Stimulated activated CD8-positive, alpha-beta memory T cell treated with anti-CD3 and anti-CD28 coated beads, Interleukin-4, amount 100 ng/mL, for 1 hour (primary cell): ENCODE measurements around the gene CMTM5.
"Not testable (repeated sequence)": the region's sequence is repeated elsewhere in the genome, so short reads cannot be mapped to it uniquely, and the experiment has no call there.

Experiments used
- DNase-seq, 2 donors: peaks; one replicate each; pipeline ENCODE4 v3.0.0-alpha.2; 2020; ENCODE audit warnings: low read depth in 2 of 2, low spot score in 1 of 2

CMTM5 gene

DNA sequence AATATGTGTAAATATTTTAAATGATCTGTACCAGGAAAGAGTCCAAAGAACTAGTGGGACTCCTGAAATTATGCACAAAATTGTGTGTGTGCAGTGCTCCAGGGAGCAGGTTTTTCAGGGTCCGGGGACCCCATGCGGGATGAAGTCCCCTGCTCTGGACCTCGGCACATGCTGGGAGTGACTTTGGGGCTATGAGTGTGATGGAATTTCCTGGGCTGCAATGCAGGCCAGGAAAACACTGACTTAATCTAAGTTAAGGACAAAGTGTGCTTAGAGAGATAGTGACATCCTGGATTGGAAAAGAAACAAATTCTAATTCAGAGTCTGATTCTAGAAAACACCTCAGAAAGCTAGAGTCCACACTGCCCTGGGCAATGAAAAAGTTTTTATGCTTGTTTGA lies 37.4 kb downstream of the CMTM5 start:
- DNase-seq = no peak

DNA sequence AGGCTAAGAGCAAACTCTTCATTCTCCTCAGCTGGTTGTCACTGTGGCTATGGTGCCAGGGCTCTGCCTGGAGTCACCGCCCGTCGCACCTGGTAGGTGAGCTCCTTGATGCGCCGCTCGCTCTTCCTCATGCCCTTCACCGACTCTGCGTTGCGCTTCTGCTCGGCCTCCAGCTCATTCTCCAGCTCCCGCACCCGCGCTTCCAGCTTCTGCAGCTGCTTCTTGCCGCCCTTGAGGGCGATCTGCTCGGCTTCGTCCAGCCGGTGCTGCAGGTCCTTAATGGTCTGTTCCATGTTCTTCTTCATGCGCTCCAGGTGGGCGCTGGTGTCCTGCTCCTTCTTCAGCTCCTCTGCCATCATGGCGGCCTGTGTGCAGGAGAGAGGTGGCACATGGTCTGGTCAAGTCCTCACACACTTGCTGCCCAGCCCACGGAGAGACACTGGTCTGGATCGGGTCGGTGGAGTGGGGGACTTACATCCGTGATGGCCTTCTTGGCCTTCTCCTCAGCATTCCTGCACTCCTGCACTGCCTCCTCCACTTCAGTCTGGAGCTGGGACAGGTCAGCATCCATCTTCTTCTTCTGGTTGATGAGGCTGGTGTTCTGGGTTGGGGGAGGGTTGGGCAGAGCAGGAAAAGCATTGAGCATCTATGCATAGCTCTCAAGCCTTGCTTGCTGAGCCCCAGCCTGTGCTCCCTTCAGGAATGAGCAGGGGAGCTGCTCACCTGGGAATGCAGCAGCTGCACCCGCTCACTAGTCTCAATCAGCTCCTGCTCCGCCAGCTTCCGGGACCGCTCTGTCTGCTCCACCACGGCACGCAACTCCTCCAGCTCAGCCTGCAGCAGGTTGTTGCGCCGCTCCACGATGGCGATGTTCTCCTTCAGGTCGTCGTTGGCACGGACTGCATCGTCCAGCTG lies 38.3 kb downstream of the CMTM5 start:
- DNase-seq = no peak

GRCh38 chr14:23415821-23416778 lies 39.3 kb downstream of the CMTM5 start:
- DNase-seq = no peak

GRCh38 chr14:23416801-23417200 lies 40.0 kb downstream of the CMTM5 start:
- no peak for DNase-seq

- not testable (repeated sequence) for DNase-seq
Measured at GRCh38 chr14:23417269-23417668, 40.4 kb downstream of the CMTM5 start.

DNA sequence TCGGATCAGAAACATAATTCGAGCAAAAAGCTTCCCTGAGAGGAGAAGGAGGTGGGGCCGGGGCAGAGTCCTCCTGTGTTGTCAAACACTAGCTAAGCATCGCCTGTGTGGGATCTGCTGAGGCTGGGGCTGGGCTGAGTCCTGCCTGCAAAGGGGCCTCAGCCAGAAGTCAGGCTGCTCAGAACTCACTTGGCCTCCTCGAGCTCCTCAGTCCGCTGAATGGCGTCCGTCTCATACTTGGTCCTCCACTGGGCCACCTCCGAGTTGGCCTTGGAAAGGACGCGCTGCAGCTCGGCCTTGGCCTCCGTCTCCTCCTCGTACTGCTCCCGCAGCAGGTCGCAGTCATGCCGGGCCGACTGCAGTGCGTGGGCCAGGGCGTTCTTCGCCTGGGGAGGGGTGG lies 41.2 kb downstream of the CMTM5 start:
- no peak for DNase-seq

- DNase-seq = not testable (repeated sequence)
Measured at GRCh38 chr14:23419646-23420045, 42.8 kb downstream of the CMTM5 start.

DNA sequence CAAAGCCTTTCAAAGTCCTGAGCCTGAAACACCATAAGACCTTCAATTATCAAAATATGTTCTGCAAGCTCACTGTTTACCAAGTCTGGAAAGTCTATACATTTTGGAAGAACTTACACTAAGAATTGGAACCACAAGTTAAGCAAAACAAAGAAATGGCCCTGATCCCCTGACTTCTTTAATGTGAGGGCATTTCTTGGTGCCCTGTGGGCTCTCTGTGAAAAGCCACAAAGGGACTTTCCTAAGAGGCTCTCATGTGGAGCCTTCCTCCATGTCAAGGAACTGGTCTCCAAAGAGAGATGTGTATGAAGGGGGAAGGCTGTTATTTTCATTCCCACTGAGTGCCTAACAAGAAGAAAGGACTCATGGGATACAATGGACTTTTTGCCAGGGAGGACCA lies 44.7 kb downstream of the CMTM5 start:
- no peak for DNase-seq

DNA sequence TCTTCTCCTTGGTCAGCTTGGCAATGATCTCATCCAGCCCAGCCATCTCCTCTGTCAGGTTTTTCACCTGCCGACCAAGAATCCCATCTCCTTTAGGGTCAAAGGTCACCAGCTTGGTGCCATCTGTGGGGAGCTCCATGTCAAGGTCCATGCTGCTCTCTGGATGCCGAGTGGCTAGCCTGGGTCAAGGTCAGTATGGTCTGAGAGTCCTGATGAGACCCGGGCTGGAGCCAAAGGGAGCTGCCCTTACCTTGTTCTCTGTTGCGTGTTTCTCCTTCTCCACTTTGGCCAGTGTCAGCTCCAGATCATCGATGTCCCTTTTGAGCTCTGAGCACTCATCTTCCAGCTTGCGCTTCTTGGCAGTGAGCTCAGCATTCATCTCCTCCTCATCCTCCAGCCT lies 46.8 kb downstream of the CMTM5 start:
- no peak for DNase-seq

- no peak for DNase-seq
Measured at GRCh38 chr14:23425169-23425568, 48.3 kb downstream of the CMTM5 start.

GRCh38 chr14:23425798-23426197 lies 49.0 kb downstream of the CMTM5 start:
- not testable (repeated sequence) for DNase-seq

- no peak for DNase-seq
Measured at GRCh38 chr14:23428686-23429495, 52.0 kb downstream of the CMTM5 start.
